Activated naive CD4-positive, alpha-beta T cell treated with anti-CD3 and anti-CD28 coated beads, Interleukin-2, amount 50 U/mL, for 24 hours (primary cell): ENCODE results near the gene CFAP45.
A peak's percentile ranks its signal among the peaks of the same experiment; 100 is the strongest.

Experiments
- H3K27ac Mint-ChIP-seq: one replicate; pipeline ENCODE4 v1.8.0; 2021; ENCODE audit warnings: mild to moderate bottlenecking, mixed read lengths
- H3K27me3 Mint-ChIP-seq: one replicate; pipeline ENCODE4 v1.8.0; 2021; ENCODE audit warnings: mixed read lengths
- H3K36me3 Mint-ChIP-seq: one replicate; pipeline ENCODE4 v1.8.0; 2021; ENCODE audit warnings: mixed read lengths
- H3K4me1 Mint-ChIP-seq: one replicate; pipeline ENCODE4 v1.8.0; 2021; ENCODE audit warnings: mixed read lengths
- H3K4me3 Mint-ChIP-seq: one replicate; pipeline ENCODE4 v1.8.0; 2021; ENCODE audit warnings: mild to moderate bottlenecking, mixed read lengths
- H3K9me3 Mint-ChIP-seq: one replicate; pipeline ENCODE4 v1.8.0; 2021; ENCODE audit warnings: mixed read lengths

Gene CFAP45

GRCh38 chr1:159929155-159930051, 29.4 kb upstream of the CFAP45 start:
- Mint-ChIP-seq H3K4me3 (no peak overlapping the region), H3K9me3 (no peaks in the 10 kb centered on the region), H3K36me3 (peaks cover 2% of the 10 kb centered on the region), H3K27me3 (no peaks in the 10 kb centered on the region), H3K4me1 (peaks cover 18% of the 10 kb centered on the region), H3K27ac (no peak overlapping the region)

DNA sequence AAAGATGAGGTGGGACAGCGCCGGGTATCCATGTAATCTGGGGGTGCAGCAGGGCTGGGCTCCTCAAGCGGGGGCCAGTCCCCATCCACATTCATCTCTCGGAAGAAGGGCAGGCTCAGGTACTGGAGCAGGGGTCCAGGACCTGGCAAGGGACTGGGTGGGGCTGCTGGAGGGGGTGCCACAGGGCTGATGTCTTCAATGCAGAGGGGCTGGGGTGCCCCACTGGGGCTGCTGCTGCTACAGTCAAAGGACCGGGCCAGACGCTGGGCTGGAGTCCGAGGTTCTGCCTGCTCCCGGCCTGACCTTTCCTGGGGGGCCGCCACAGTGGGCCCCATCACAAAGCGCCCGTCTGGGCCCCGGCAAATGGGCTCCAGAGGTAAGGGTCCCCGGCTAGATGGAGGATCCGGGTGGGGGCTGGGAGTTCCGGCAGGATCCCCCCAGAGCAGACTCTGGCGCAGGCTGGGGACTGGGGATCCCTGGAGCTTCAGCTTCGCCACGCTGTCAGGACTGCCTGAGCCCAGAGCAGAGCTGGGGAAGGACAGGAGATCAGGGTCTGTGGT, 28.6 kb upstream of the CFAP45 start:
- Mint-ChIP-seq H3K27ac (no peak overlapping the region), H3K9me3 (no peaks in the 10 kb centered on the region), H3K36me3 (peaks cover 2% of the 10 kb centered on the region), H3K4me3 (no peak overlapping the region), H3K27me3 (no peaks in the 10 kb centered on the region), H3K4me1 (peaks cover 24% of the 10 kb centered on the region)

DNA sequence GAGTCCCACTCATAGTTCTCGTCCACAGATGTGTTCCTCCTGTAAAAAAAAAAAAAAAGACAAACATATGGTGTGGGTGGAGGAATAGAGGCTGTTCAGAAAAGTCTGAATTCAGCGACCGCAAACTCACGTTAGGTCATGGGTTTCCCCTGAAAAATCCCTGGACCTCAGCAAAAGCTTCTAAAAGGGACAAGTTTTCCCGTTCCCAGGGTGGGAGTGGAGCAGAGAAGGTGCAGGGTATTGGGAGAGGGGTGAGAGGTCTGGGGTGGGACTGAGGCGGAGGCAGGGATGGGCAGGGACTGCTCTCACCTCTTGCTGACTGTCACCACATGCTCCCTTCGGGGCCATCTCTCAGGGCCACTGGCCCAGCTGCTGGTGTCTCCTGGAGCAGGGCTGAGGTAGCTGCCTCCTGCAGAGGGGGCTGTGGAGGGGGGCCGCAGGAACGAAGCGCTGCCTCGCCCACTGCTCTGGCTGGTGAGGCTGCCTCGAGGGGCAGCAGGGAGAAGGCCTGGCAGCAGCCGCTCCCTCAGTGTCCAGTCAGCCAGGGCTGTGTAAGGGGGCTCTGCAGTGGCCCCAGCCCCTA, 28.0 kb upstream of the CFAP45 start:
- H3K4me1 Mint-ChIP-seq = peaks cover 31% of the 10 kb centered on the region
- no peak overlapping the region for H3K4me3 Mint-ChIP-seq

DNA sequence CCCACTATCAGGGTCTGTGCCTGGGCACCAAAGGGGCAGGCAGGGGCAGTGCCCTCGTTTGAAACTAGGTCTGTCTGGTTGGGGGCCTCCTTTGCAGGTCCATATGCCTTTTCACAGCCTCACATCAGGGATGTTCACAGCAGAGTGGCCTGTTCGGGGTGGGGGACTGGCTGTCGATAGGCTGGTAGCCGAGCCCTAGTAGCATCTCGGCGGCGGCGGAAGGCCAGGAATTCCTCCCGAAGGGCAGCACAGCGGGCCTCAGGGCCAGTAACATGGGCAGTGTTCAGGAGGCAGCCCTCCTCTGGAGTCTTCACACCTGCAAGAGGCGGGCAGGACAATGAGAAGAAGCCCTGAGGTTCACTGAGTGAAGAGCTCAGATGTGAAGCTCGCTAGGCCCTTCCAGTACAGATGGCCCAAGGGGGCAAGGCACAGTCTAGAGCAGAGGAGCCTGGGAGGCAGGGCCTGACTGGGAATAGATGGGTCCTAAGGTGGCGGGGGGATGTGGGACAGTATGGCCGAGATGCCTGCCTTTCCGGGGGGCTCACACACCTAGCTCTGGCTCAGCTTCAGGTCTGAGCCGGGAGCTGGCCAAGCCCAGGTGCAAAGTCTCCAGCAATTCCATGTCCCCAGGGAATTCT, 27.4 kb upstream of the CFAP45 start:
- no peaks in the 10 kb centered on the region for H3K9me3 Mint-ChIP-seq
- H3K36me3 Mint-ChIP-seq = peaks cover 2% of the 10 kb centered on the region
- H3K4me1 Mint-ChIP-seq = peaks cover 37% of the 10 kb centered on the region
- H3K27me3 Mint-ChIP-seq = no peaks in the 10 kb centered on the region
- no peak overlapping the region for H3K4me3 Mint-ChIP-seq
- no peak overlapping the region for H3K27ac Mint-ChIP-seq

More for the DNA sequence above, 28.0 kb upstream of the CFAP45 start:
- Mint-ChIP-seq H3K27me3 (no peaks in the 10 kb centered on the region), H3K27ac (no peak overlapping the region), H3K36me3 (peaks cover 2% of the 10 kb centered on the region), H3K9me3 (no peaks in the 10 kb centered on the region)

GRCh38 chr1:159925719-159926078, 25.7 kb upstream of the CFAP45 start:
- peaks cover 7% of the 10 kb centered on the region for H3K36me3 Mint-ChIP-seq
- H3K9me3 Mint-ChIP-seq = no peaks in the 10 kb centered on the region
- H3K4me3 Mint-ChIP-seq = peak overlapping the region; percentile 97
- H3K27me3 Mint-ChIP-seq = no peaks in the 10 kb centered on the region
- peak overlapping the region; percentile 98 for H3K27ac Mint-ChIP-seq
- peaks cover 53% of the 10 kb centered on the region for H3K4me1 Mint-ChIP-seq

DNA sequence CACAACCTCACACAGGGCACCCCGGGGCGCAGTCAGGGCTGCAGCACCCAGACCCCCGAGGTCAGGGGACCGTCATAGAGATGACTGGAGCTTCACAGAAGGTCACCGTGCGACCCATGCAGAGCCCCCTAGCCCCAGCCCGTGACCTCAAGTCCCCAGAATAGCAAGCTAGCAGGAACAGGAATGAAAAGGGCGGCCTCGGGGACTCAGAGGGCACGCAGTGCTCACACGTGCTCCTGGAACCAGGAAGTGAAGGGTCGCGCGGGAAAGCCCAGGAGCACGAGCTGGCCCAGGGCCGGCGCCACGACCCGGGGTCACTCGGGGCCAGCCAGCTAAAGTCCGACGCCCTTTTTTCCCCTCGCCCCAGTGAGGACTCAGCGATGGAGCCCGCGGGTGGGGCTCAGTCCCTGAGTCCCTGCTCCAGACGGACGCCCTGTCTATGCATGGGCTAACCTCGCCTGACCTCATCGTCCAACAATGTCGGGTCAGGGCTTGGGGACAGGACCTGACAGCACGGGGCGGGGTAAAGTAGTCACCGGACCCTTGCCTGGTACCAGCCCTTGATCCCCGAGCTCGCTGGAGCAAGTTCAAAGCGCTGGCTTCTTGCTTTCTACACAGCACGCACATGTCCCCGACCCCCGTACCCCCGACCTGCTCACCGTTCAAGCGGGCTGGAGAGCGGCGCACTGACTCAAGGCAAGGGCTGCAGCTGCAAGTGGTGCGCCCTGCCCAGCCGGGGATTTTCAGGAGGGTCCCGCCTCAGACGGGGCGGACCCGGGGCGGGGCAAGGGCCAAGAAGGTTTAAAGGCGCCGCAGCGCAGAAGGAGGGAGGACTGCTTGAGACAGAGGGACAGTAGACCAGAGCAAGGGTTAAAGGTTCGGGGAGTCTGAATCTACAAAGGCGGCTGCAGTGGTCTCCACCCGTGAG, 25.1 kb upstream of the CFAP45 start, which contains the start of gene TAGLN2:
TAGLN2 (minus strand) TSS at position 717 of the 928 bp plus-strand sequence. CDS start 4,998 bp downstream, outside the sequence.
- no peaks in the 10 kb centered on the region for H3K27me3 Mint-ChIP-seq
- peaks cover 60% of the 10 kb centered on the region for H3K4me1 Mint-ChIP-seq
- H3K27ac Mint-ChIP-seq = peak within 1 kb of the TSS; percentile 98
- peak within 1 kb of the TSS; percentile 97 for H3K4me3 Mint-ChIP-seq
- H3K9me3 Mint-ChIP-seq = no peaks in the 10 kb centered on the region
- peaks cover 7% of the 10 kb centered on the region for H3K36me3 Mint-ChIP-seq

GRCh38 chr1:159924025-159924790, 24.2 kb upstream of the CFAP45 start:
- H3K4me3 Mint-ChIP-seq = peak overlapping the region; percentile 97
- no peaks in the 10 kb centered on the region for H3K9me3 Mint-ChIP-seq
- H3K27ac Mint-ChIP-seq = peak overlapping the region; percentile 98
- peaks cover 10% of the 10 kb centered on the region for H3K36me3 Mint-ChIP-seq
- H3K4me1 Mint-ChIP-seq = peaks cover 67% of the 10 kb centered on the region
- no peaks in the 10 kb centered on the region for H3K27me3 Mint-ChIP-seq

DNA sequence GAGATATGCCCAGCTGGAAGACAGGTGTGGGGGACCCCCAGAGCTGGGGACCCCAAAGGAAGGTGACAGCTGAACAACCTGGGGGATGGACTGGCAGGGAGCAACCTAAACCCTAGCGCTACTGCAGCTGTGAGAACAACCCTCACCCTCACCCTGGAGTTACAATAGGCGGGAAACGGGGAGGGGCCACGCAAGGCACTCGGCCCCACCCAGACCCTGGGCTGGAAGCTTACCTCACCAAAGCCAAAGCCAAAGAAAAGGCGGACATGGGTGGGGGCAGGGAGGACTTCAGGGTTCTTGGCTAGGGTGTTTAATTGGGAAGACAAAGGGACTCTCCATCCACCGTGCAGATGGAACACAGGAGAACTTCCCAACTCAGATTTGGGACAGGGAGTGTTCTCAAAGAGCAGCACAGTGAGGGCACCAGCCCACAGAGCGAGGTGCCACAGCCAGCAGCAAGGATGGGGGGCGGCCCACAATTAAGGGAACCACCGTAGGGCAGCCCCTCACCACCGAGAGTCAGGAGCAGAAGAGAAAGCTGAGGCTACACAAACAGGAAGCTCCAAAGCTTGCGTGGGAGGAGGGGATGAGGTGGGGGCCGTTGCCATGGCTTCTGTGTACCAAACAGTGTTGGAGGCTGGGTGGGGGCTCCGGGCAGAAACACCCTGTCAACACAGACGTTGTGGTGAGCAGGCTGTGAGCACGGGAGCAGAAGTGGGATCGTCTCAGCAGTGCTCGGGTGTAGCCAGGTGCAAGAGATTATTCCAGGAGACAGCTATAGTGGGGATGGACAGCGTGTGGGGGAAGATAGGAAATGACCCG, 23.4 kb upstream of the CFAP45 start:
- H3K27ac Mint-ChIP-seq = peak overlapping the region; percentile 98
- H3K4me1 Mint-ChIP-seq = peaks cover 68% of the 10 kb centered on the region
- peaks cover 10% of the 10 kb centered on the region for H3K36me3 Mint-ChIP-seq
- H3K4me3 Mint-ChIP-seq = peak overlapping the region; percentile 97
- no peaks in the 10 kb centered on the region for H3K27me3 Mint-ChIP-seq
- no peaks in the 10 kb centered on the region for H3K9me3 Mint-ChIP-seq

DNA sequence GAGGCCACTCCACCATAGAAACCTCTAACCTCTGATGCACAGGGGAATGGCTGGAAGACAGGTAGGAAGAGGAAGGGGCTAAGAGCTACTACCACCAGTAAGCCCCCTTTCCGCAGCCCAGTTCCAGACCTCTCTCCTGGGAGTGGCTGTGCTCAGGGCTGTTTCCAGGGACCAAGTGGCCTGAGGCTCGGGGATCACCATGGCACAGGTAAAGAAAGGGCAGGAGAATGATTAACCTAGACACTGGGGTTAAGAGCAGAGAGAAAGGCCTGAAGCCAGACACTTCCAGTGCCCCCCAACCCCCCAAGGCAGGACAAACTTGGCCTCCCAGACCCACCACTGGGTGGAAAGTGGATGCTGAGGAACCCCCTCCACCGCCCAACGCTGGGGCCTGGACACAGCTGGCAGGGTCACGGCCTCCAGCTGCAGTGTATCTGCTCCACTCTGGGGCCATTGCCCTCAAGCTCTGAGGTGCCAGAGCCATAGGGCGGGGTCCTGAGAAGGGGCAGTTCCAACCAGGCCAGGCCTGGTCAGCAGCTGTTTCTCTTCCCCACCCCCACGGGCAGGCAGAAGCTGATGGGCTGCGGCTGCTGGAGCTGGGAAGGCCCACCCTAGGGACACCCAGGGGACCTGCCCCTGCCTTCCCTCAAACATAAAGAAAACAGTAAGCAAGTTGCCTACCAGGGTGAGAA, 22.7 kb upstream of the CFAP45 start:
- Mint-ChIP-seq H3K27me3 (no peaks in the 10 kb centered on the region), H3K27ac (peak overlapping the region; percentile 98), H3K4me1 (peaks cover 74% of the 10 kb centered on the region), H3K4me3 (peak overlapping the region; percentile 97), H3K36me3 (peaks cover 13% of the 10 kb centered on the region), H3K9me3 (no peaks in the 10 kb centered on the region)

GRCh38 chr1:159921700-159922504, 21.9 kb upstream of the CFAP45 start:
- H3K27me3 Mint-ChIP-seq = no peaks in the 10 kb centered on the region
- no peaks in the 10 kb centered on the region for H3K9me3 Mint-ChIP-seq
- H3K36me3 Mint-ChIP-seq = peaks cover 13% of the 10 kb centered on the region
- H3K27ac Mint-ChIP-seq = peak overlapping the region; percentile 73
- H3K4me1 Mint-ChIP-seq = peaks cover 77% of the 10 kb centered on the region
- peak overlapping the region; percentile 97 for H3K4me3 Mint-ChIP-seq

DNA sequence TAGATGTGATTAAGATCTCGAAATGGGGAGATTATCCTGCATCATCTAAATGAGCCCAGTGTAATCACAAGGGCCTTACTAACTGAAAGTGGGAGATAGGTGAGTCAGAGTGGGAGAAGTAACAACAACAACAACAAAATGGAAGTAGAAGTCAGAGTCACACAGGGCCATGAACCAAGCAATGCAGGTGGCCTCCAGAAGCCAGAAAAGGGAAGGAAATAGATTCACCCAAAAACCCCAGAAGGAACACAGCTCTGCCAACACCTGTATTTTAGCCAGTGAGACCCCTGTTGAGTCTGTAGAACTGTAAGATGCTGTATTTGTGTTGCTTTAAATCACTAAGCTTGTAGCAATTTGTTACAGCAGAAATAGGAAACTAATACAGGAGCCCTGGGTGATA, 21.3 kb upstream of the CFAP45 start:
- Mint-ChIP-seq H3K4me3 (peak overlapping the region; percentile 97), H3K27ac (peak overlapping the region; percentile 73), H3K36me3 (peaks cover 13% of the 10 kb centered on the region), H3K9me3 (no peaks in the 10 kb centered on the region), H3K27me3 (no peaks in the 10 kb centered on the region), H3K4me1 (peaks cover 74% of the 10 kb centered on the region)

- peaks cover 71% of the 10 kb centered on the region for H3K4me1 Mint-ChIP-seq
- no peaks in the 10 kb centered on the region for H3K9me3 Mint-ChIP-seq
- H3K36me3 Mint-ChIP-seq = peaks cover 13% of the 10 kb centered on the region
- H3K4me3 Mint-ChIP-seq = no peak overlapping the region
- H3K27me3 Mint-ChIP-seq = no peaks in the 10 kb centered on the region
- peak overlapping the region; percentile 73 for H3K27ac Mint-ChIP-seq
These were observed 20.7 kb upstream of the CFAP45 start for GRCh38 chr1:159920651-159921050.
